Astrocyte (in vitro differentiated cells and primary cell): ENCODE data around the gene COX11.

Experiments
- EZH2 ChIP-seq: IDR thresholded peaks from 2 replicates; pipeline ENCODE4 v1.6.1; 2012; ENCODE audit warnings: mild to moderate bottlenecking, low read length, inconsistent platforms; ENCODE audit not compliant: insufficient read depth
- TF ChIP-seq, protein P1 (sequence below): IDR thresholded peaks from 2 replicates; pipeline ENCODE4 v1.5.1; 2011; ENCODE audit warnings: low read depth, mild to moderate bottlenecking, inconsistent platforms, low read length, moderate library complexity; ENCODE audit not compliant: insufficient read depth

DNA sequence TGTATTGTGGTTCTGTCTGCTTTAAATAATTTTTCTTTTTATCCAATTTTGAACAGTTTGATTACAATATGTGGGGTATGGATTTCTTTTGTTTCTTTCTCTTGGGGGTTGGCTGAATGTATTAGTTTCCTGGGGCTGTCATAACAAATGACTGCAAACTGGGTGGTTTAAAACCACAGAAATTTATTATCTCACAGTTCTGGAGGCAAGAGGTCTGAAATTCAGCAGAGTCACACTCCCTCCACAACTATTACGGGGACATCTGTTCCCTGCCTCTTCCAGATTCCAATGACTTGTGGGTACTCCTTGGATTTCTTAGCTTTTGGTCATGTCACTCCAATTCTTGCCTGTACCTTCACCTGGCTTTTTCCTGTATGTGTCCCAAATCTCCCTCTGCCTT lies 23.7 kb downstream of the COX11 start:
- TF ChIP-seq, protein P1, sequence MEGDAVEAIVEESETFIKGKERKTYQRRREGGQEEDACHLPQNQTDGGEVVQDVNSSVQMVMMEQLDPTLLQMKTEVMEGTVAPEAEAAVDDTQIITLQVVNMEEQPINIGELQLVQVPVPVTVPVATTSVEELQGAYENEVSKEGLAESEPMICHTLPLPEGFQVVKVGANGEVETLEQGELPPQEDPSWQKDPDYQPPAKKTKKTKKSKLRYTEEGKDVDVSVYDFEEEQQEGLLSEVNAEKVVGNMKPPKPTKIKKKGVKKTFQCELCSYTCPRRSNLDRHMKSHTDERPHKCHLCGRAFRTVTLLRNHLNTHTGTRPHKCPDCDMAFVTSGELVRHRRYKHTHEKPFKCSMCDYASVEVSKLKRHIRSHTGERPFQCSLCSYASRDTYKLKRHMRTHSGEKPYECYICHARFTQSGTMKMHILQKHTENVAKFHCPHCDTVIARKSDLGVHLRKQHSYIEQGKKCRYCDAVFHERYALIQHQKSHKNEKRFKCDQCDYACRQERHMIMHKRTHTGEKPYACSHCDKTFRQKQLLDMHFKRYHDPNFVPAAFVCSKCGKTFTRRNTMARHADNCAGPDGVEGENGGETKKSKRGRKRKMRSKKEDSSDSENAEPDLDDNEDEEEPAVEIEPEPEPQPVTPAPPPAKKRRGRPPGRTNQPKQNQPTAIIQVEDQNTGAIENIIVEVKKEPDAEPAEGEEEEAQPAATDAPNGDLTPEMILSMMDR = no peak
- no peak for TF ChIP-seq EZH2
